HEK293T (cell line): ENCODE measurements around the gene UCP3.

Source experiments
- CTCF ChIA-PET: fragments of 350-600 bp; formaldehyde crosslinking; extraction: SDS; loops from one replicate; lab custom pipeline; 2021; ENCODE audit warnings: antibody characterized with exemption, inconsistent platforms; lab: Yijun Ruan, JAX
- POLR2A ChIA-PET: fragments of 350-600 bp; formaldehyde crosslinking; extraction: SDS; loops from one replicate; lab custom pipeline; 2020; ENCODE audit warnings: antibody characterized with exemption, inconsistent platforms; lab: Yijun Ruan, JAX
- DNase-seq: peaks from one replicate; pipeline ENCODE4 v3.0.0; 2012; ENCODE audit warnings: mixed read lengths; ENCODE audit errors: extremely low spot score
- ARNT ChIP-seq: fragments of 450-650 bp; IDR thresholded peaks from 2 replicates; pipeline ENCODE4 v1.6.1; 2017; ENCODE audit warnings: mild to moderate bottlenecking
- BHLHE40 ChIP-seq: fragments of 450-650 bp; IDR thresholded peaks from 2 replicates; pipeline ENCODE4 v1.6.1; 2016; ENCODE audit warnings: mild to moderate bottlenecking, moderate library complexity, borderline replicate concordance
- CTBP1 ChIP-seq: fragments of 450-650 bp; IDR thresholded peaks from 2 replicates; pipeline ENCODE4 v1.6.1; 2016; ENCODE audit warnings: borderline replicate concordance
- ELF4 ChIP-seq: fragments of 450-650 bp; IDR thresholded peaks from 2 replicates; pipeline ENCODE4 v1.6.1; 2017; ENCODE audit warnings: antibody characterized with exemption
- FOXA1 ChIP-seq: fragments of 450-650 bp; IDR thresholded peaks from 2 replicates; pipeline ENCODE4 v1.6.1; 2016; ENCODE audit warnings: mild to moderate bottlenecking
- FOXK2 ChIP-seq: fragments of 450-650 bp; IDR thresholded peaks from 2 replicates; pipeline ENCODE4 v1.6.1; 2016; ENCODE audit warnings: mild to moderate bottlenecking
- FOXM1 ChIP-seq: fragments of 450-650 bp; IDR thresholded peaks from 2 replicates; pipeline ENCODE4 v1.6.1; 2017; ENCODE audit warnings: mild to moderate bottlenecking, borderline replicate concordance
- HDGF ChIP-seq: fragments of 450-650 bp; IDR thresholded peaks from 2 replicates; pipeline ENCODE4 v1.6.1; 2017; ENCODE audit warnings: antibody characterized with exemption, borderline replicate concordance
- L3MBTL2 ChIP-seq: fragments of 450-650 bp; conservative IDR thresholded peaks from 2 replicates; pipeline ENCODE4 v1.6.1; 2016; ENCODE audit warnings: mild to moderate bottlenecking
- LEF1 ChIP-seq: fragments of 450-650 bp; IDR thresholded peaks from 2 replicates; pipeline ENCODE4 v1.6.1; 2017; ENCODE audit warnings: mild to moderate bottlenecking, borderline replicate concordance
- NFRKB ChIP-seq: fragments of 450-650 bp; IDR thresholded peaks from 2 replicates; pipeline ENCODE4 v1.6.1; 2016; ENCODE audit warnings: mild to moderate bottlenecking, moderate library complexity
- PKNOX1 ChIP-seq: fragments of 450-650 bp; IDR thresholded peaks from 2 replicates; pipeline ENCODE4 v1.6.1; 2016
- SP1 ChIP-seq: fragments of 450-650 bp; IDR thresholded peaks from 2 replicates; pipeline ENCODE4 v1.6.1; 2017
- SUZ12 ChIP-seq: fragments of 450-650 bp; IDR thresholded peaks from 2 replicates; pipeline ENCODE4 v1.6.1; 2016; ENCODE audit warnings: mild to moderate bottlenecking
- TARDBP ChIP-seq: fragments of 450-650 bp; IDR thresholded peaks from 2 replicates; pipeline ENCODE4 v1.6.1; 2016
- ZNF384 ChIP-seq: fragments of 450-650 bp; IDR thresholded peaks from 2 replicates; pipeline ENCODE4 v1.6.1; 2016

The UCP3 gene

GRCh38 chr11:74025467-74026166 lies 16.7 kb upstream of the UCP3 start:
- ChIA-PET POLR2A (no interaction called here), CTCF (no interaction called here)
- TF ChIP-seq ZNF384 (no peak), PKNOX1 (no peak), BHLHE40 (no peak), FOXA1 (no peak), SUZ12 (no peak), NFRKB (no peak), ELF4 (no peak), SP1 (no peak)
- no peak for DNase-seq

- ChIA-PET CTCF (no interaction called here), POLR2A (no interaction called here)
- TF ChIP-seq BHLHE40 (no peak), PKNOX1 (no peak), SP1 (no peak), ZNF384 (no peak), TARDBP (no peak), HDGF (no peak), LEF1 (no peak), FOXA1 (no peak), ARNT (no peak), CTBP1 (no peak), NFRKB (no peak), L3MBTL2 (no peak)
- DNase-seq, result no peak
Measured at GRCh38 chr11:74024261-74025029, 15.6 kb upstream of the UCP3 start.

- no peak for DNase-seq
- CTCF ChIA-PET, result no interaction called here
- TF ChIP-seq FOXA1, result no peak
- no peak for TF ChIP-seq SP1
- no peak for TF ChIP-seq ELF4
- TF ChIP-seq CTBP1, result no peak
- no peak for TF ChIP-seq L3MBTL2
- TF ChIP-seq ZNF384, result no peak
- TF ChIP-seq ARNT, result no peak
- POLR2A ChIA-PET, result interaction anchor here (1.0 kb wide), 1 partner anchor 41 kb away, joined by 3 read pairs; the partner anchor contains the start of gene UCP2
Measured at GRCh38 chr11:74023276-74023675, 14.4 kb upstream of the UCP3 start.

- ChIA-PET CTCF (no interaction called here), POLR2A (no interaction called here)
- no peak for DNase-seq
- TF ChIP-seq HDGF (no peak), LEF1 (no peak), SP1 (no peak), TARDBP (no peak)
Measured at GRCh38 chr11:74022546-74022945, 13.7 kb upstream of the UCP3 start.

DNA sequence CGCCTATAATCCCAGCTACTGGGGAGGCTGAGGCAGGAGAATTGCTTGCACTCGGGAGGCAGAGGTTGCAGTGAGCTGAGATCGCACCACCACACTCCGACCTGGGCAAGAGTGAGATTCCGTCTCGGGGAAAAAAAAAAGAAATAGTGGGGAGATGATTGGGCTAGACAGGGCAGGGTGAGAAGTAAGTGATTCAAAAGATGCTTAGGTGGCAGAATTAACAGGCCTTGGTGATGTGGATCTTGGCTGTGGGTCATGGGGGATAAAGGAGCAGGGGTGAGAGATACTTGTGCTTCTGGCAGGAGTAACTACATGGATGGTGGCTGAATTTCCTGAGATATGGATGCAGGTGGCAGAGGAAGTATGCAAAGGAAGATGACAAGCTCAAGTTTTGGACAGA lies 13.1 kb upstream of the UCP3 start:
- no peak for DNase-seq
- POLR2A ChIA-PET, result no interaction called here
- CTCF ChIA-PET, result no interaction called here
- no peak for TF ChIP-seq BHLHE40
- TF ChIP-seq FOXM1, result no peak
- no peak for TF ChIP-seq PKNOX1
- TF ChIP-seq ELF4, result no peak
- TF ChIP-seq NFRKB, result no peak
- no peak for TF ChIP-seq SP1
- TF ChIP-seq L3MBTL2, result no peak
- no peak for TF ChIP-seq ZNF384
- no peak for TF ChIP-seq FOXK2
- no peak for TF ChIP-seq HDGF

DNA sequence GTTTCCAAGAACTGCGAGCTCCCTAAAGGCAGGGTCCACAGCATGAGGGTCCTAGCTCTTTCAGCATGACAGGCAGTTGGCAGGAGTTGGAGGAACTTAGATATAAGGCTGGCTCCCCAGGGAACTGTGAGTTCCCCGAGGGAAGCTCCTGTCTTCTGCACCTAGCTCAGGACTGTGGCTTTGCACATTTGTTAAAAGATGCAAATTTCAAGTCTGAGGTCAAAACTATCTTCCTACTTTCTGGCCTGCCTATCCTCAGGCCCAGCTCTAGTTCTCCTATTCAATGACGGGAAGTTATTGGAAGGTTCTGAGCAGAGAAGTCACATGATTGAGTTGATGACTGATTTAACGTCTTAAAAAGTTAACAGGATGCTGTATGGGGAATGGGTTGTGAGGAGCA lies 11.7 kb upstream of the UCP3 start:
- DNase-seq, result no peak
- ChIA-PET CTCF (no interaction called here), POLR2A (no interaction called here)
- no peak for TF ChIP-seq HDGF

GRCh38 chr11:74019860-74020259 lies 11.0 kb upstream of the UCP3 start:
- TF ChIP-seq L3MBTL2 (no peak), ZNF384 (no peak), BHLHE40 (no peak), CTBP1 (no peak)
- DNase-seq, result no peak
- CTCF ChIA-PET, result no interaction called here
- POLR2A ChIA-PET, result no interaction called here
